DND-41 (cell line): Measurements from ENCODE around the gene DNAH2.

Source experiments
- EZH2 ChIP-seq: IDR thresholded peaks from 3 replicates; pipeline ENCODE4 v1.6.1; 2012; ENCODE audit warnings: borderline replicate concordance, low read depth, mild to moderate bottlenecking, moderate library complexity, low read length, inconsistent platforms; ENCODE audit not compliant: severe bottlenecking
- TF ChIP-seq, protein P1 (sequence below): IDR thresholded peaks from 2 replicates; pipeline ENCODE4 v1.5.1; 2012; ENCODE audit warnings: borderline replicate concordance, low read length, moderate library complexity, mild to moderate bottlenecking; ENCODE audit not compliant: poor library complexity, severe bottlenecking; ENCODE audit errors: extremely low read depth

DNA sequence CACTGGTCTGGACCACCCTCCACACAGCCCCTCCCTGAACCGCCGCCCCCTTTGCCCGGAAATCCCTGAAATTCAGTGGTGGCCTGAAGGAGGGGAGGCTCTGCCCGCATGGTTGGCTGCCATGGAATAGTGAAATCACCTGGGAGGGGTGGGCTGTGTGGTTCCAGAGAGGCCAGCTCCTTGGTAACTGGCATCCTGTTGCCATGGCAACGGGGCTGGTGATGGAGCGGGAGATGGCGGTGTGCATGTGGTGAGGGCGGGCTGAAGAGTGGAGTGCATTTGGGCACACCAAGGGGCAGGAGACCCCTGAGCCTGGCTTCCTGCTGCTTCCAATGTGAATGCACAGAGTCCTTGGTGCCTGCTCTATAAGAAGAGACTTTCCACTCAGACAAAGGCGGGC lies 10.1 kb upstream of the DNAH2 start:
- TF ChIP-seq, protein P1, sequence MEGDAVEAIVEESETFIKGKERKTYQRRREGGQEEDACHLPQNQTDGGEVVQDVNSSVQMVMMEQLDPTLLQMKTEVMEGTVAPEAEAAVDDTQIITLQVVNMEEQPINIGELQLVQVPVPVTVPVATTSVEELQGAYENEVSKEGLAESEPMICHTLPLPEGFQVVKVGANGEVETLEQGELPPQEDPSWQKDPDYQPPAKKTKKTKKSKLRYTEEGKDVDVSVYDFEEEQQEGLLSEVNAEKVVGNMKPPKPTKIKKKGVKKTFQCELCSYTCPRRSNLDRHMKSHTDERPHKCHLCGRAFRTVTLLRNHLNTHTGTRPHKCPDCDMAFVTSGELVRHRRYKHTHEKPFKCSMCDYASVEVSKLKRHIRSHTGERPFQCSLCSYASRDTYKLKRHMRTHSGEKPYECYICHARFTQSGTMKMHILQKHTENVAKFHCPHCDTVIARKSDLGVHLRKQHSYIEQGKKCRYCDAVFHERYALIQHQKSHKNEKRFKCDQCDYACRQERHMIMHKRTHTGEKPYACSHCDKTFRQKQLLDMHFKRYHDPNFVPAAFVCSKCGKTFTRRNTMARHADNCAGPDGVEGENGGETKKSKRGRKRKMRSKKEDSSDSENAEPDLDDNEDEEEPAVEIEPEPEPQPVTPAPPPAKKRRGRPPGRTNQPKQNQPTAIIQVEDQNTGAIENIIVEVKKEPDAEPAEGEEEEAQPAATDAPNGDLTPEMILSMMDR = no peak
- TF ChIP-seq EZH2 = no peak
